ENCODE results near the gene NPC1. TPM values are rescaled to one million over a fixed set of nuclear protein-coding genes. Genes with fewer than 3 reads are reported as not detected.
"Not testable (repeated sequence)": the region's sequence is repeated elsewhere in the genome, so short reads cannot be mapped to it uniquely, and the experiment has no call there.

Gene NPC1
- total RNA-seq, 2 experiments from 2014 or later = 36.1 to 37.4 TPM

DNA sequence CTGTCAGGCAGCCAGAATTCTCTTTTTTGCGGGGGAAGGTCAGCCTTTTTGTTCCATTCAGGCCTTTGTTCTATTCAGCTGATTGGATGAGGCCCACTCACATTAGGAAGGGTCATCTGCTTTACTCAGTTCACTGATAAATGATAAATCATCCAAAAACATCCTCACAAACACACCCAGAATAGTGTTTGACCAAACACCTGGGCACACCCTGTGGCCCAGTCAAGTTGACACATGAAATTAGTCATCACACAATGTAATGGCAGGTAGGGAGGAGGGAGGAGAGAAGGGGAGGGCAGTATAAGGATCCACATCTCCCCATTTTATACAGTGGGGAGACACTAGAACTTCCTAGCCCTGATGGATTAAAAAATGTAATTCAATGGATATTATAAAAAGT, 91.3 kb downstream of the NPC1 start:
- Mint-ChIP-seq H3K9me3 (ENCODE audit: low read depth) (no peaks in the 10 kb centered on the region), H3K27me3 (no peaks in the 10 kb centered on the region), H3K4me1 (peaks cover 9% of the 10 kb centered on the region), H3K36me3 (peaks cover 4% of the 10 kb centered on the region), H3K27ac (no peak overlapping the region), H3K4me3 (no peak overlapping the region)
- no peak for ATAC-seq
- DNase-seq = no peak
- CTCF ChIA-PET = interaction anchor here (1.3 kb wide), 1 partner anchor 11 kb away, joined by 3 read pairs; no protein-coding TSS in a partner anchor

DNA sequence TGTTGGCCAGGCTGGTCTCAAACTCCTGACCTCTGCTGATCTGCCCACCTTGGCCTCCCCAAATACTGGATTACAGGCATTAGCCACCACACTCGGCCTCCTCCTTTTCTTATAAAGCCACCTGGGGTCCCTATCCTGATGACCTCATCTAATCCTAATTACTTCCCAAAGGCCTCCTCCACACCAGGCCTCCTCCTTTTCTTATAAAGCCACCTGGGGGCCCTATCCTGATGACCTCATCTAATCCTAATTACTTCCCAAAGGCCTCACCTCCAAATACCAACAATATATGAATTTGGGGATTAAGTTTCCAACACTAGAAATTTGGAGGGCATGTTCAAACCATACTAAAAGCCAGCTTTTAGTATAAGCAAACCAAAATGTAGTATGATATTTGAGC, 92.7 kb downstream of the NPC1 start:
- no peaks in the 10 kb centered on the region for H3K27me3 Mint-ChIP-seq
- DNase-seq = no peak
- no peaks in the 10 kb centered on the region for H3K9me3 Mint-ChIP-seq (ENCODE audit: low read depth)
- peaks cover 2% of the 10 kb centered on the region for H3K4me1 Mint-ChIP-seq
- CTCF ChIA-PET = no interaction called here
- ATAC-seq = no peak
- H3K36me3 Mint-ChIP-seq = peaks cover 4% of the 10 kb centered on the region
- H3K4me3 Mint-ChIP-seq = no peak overlapping the region
- H3K27ac Mint-ChIP-seq = no peak overlapping the region

DNA sequence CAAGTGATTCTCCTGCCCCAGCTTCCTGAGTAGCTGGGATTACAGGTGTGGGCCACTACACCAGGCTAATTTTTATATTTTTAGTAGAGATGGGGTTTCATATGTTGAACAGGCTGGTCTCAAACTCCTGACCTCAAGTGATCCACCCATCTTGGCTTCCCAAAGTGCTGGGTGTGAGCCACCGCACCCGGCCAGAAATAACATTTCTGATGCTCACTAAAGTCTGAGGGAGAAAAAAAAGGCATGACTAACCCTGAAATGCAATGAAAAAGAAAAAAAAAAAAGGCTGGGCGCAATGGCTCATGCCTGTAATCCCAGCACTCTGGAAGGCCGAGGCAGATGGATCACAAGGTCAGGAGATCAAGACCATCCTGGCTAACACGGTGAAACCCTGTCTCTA, 96.7 kb downstream of the NPC1 start:
- H3K27ac Mint-ChIP-seq; H3K4me3 Mint-ChIP-seq; H3K27me3 Mint-ChIP-seq; H3K36me3 Mint-ChIP-seq; H3K9me3 Mint-ChIP-seq (ENCODE audit: low read depth); ATAC-seq; DNase-seq: not testable (repeated sequence)
- H3K4me1 Mint-ChIP-seq = peaks cover 13% of the 10 kb centered on the region
- CTCF ChIA-PET = interaction anchor here (1.0 kb wide), 1 partner anchor 9 kb away, joined by 4 read pairs; no protein-coding TSS in a partner anchor

DNA sequence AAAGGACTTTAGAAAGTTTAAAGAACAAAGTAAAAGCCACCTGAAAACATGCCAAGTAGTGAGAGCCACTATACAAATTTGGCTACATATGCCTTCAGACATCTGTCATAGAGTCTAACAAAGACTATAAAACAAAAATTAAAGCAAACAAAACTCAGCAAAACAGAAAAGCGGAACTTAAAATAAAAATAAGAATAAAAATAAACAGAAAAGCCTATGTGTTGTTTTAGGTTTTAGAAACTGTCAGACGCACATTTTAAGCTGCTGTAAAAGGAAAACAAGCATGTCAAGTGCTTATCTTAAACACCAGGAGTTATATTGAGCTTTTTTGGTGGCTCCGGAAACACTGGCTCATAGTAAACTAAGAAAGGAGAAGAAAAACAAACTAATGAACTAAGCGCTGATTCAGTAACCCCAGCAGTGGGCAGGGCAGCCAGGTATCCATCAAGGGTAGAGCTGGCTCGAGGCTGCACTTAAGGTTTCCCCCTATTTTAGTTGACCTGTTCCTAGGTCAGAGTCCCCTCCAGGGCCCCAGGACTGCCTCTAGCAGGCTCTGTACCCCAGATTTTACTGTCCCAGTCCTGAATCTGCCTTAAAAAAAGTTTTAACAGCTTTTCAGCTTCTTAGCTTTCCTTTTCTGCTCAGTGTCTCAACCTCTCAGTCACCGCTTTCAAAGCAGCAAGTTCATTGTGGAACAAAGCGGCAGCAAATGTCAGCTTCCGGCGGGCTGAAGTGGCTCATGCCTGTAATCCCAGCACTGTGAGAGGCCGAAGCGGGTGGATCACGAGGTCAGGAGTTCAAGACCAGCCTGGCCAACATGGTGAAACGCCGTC, 98.4 kb downstream of the NPC1 start:
- Mint-ChIP-seq H3K27ac (peak overlapping the region; percentile 76), H3K4me1 (peaks cover 13% of the 10 kb centered on the region), H3K9me3 (ENCODE audit: low read depth) (no peaks in the 10 kb centered on the region), H3K36me3 (peaks cover 7% of the 10 kb centered on the region), H3K27me3 (no peaks in the 10 kb centered on the region), H3K4me3 (peak overlapping the region; percentile 28)
- DNase-seq = peak; percentile 59
- CTCF ChIA-PET = interaction anchor here (0.7 to 3.4 kb wide), 5 partner anchors 10 to 100 kb away, joined by 3 to 48 read pairs (median 4); no protein-coding TSS in a partner anchor
- ATAC-seq = peak; percentile 81

DNA sequence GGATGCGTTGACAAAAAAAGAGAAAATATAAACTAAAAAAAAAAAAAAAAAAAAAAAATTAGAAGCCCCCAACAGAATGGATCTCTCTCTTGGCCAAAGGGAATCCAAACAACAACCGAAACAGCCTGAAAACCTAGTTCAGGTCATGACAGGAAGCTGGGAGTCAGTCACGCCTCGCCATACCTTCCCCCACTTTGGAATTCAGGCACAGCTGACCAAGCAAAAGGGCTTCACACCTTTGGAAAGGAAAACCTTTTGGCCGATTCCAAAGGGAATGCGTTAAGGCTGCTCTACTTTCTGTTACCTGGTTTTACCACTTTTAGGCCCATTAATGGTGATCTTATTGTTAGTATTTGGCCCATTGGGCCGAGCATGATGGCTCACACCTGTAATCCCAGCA, 100.9 kb downstream of the NPC1 start:
- ATAC-seq (no peak), DNase-seq (no peak)
- H3K4me1 Mint-ChIP-seq = peaks cover 13% of the 10 kb centered on the region
- H3K36me3 Mint-ChIP-seq = peaks cover 15% of the 10 kb centered on the region
- CTCF ChIA-PET = interaction anchor here (1.9 kb wide), 1 partner anchor 13 kb away, joined by 5 read pairs; no protein-coding TSS in a partner anchor
- H3K27me3 Mint-ChIP-seq = no peaks in the 10 kb centered on the region
- H3K4me3 Mint-ChIP-seq = no peak overlapping the region
- no peaks in the 10 kb centered on the region for H3K9me3 Mint-ChIP-seq (ENCODE audit: low read depth)
- no peak overlapping the region for H3K27ac Mint-ChIP-seq

DNA sequence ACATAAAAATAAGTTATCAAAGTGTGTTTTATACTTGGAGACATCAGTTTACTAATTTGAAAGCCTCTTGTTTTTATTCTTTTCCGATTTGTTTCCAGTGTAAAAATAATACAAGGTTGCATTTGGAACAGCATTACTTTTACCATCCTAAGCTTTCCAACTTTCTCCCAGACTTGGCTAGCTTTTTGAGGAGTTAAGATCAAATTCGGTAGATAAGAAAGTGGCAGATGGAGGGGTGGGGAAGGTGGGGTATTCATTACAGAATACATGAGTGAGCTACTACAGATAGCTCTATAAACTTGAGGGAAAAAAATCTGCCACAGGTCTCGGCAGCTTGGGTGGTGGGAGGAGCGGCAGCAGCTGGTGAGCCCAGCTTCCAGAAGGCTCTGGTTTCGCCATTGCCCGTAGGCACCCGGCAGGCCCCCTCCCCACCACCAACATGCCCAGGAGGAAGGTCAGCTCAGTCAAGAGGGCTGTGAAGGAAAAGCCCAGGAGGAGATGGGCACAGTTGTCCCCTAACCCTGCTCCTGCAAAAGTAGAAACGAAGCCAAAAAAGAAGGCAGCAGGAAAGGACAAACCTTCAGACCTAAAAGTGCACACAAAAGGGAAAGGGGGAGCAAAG, 101.6 kb downstream of the NPC1 start:
- ATAC-seq = no peak
- Mint-ChIP-seq H3K27me3 (no peaks in the 10 kb centered on the region), H3K9me3 (ENCODE audit: low read depth) (no peaks in the 10 kb centered on the region), H3K4me3 (no peak overlapping the region), H3K27ac (no peak overlapping the region), H3K4me1 (peaks cover 13% of the 10 kb centered on the region), H3K36me3 (peaks cover 20% of the 10 kb centered on the region)
- CTCF ChIA-PET = interaction anchor here (0.9 to 1.9 kb wide), 2 partner anchors 14 to 31 kb away, joined by 3 to 5 read pairs; no protein-coding TSS in a partner anchor
- no peak for DNase-seq

Other genes with a start within 250 kb of the NPC1 start
- 10 to 100 TPM; 47.9 to 63.4 TPM for gene RIOK3, start 133.2 kb downstream of the NPC1 start, total RNA-seq
- gene RMC1, start 83.0 kb downstream of the NPC1 start, total RNA-seq = 10 to 100 TPM; 48.7 to 51.7 TPM
- not detected for gene ANKRD29, start 76.4 kb upstream of the NPC1 start, total RNA-seq
- gene LAMA3, start 102.9 kb upstream of the NPC1 start, total RNA-seq = under 1 TPM in 1 of 2 experiments, not detected in 1; 0.23 TPM